HCT116 (cell line): Measurements from ENCODE around the gene RAB34. TPM values are rescaled to one million over a fixed set of nuclear protein-coding genes. Genes with fewer than 3 reads are reported as not detected.

Experiments
- ATAC-seq: fragments of 200-7000 bp; cut with Tn5 transposase; 2 replicates; pipeline ENCODE4 v1.9.1; 2020; ENCODE audit warnings: mild to moderate bottlenecking, moderate library complexity
- BruUV-seq: library from RNA; stranded (reverse); fragments of 400-500 nt; replicated peaks from 2 replicates; lab custom pipeline; 2021; lab: Mats Ljungman, UMichigan
- CTCF ChIA-PET: fragments of 300-600 bp; sonication (Branson Sonifier 250); formaldehyde crosslinking; loops from one replicate; lab custom pipeline; 2021; ENCODE audit warnings: antibody characterized with exemption; lab: Charles Lee
- POLR2A ChIA-PET: fragments of 300-600, 350-600 bp; sonication (Branson Sonifier 250); formaldehyde crosslinking; loops from one replicate; lab custom pipeline; 2021; ENCODE audit warnings: antibody characterized with exemption; lab: Charles Lee
- RAD21 ChIA-PET, 2 experiments: fragments of 300-600 bp; sonication (Branson Sonifier 250); formaldehyde crosslinking; loops; one replicate each; lab custom pipeline; 2023; ENCODE audit warnings: low total read pairs in 2 of 2; ENCODE audit not compliant: uncharacterized antibody in 2 of 2, unreplicated experiment in 2 of 2, low non-redundant PET in 1 of 2; lab: Charles Lee
- DNase-seq: peaks from one replicate; pipeline ENCODE4 v3.0.0-alpha.2; 2010; ENCODE audit warnings: low read depth, low spot score
- H2AFZ ChIP-seq: fragments of 200-600 bp; shearing (Covaris generic), sonication (generic); 2 replicates; pipeline ENCODE4 v1.6.1; 2017; ENCODE audit warnings: low read depth, mixed run types, mixed read lengths, antibody characterized with exemption, low read length; ENCODE audit not compliant: poor library complexity, severe bottlenecking
- H3K27ac ChIP-seq: 2 replicates; pipeline ENCODE4 v1.5.1; 2012; ENCODE audit warnings: low read depth, low read length
- H3K27me3 ChIP-seq: fragments of 200-600 bp; sonication (generic); 2 replicates; pipeline ENCODE4 v1.6.1; 2016; ENCODE audit warnings: mixed run types, low read length, mixed read lengths; ENCODE audit not compliant: insufficient read depth
- H3K36me3 ChIP-seq, 2 experiments: fragments of 200-500 bp in 1 of 2; fragments of 200-600 bp in 1 of 2; sonication (Bioruptor generic) in 1 of 2; sonication (generic) in 1 of 2; 2 replicates each; pipeline versions ENCODE4 v1.5.1 to v1.6.1; 2014 to 2016; ENCODE audit warnings: low read length in 2 of 2, inconsistent platforms in 1 of 2, mixed read lengths in 1 of 2, mixed run types in 1 of 2; ENCODE audit not compliant: insufficient read depth in 2 of 2, control insufficient read depth in 1 of 2
- H3K4me1 ChIP-seq, 2 experiments: fragments of 200-600 bp in 1 of 2; sonication (generic) in 1 of 2; 2 replicates each; pipeline versions ENCODE4 v1.5.1 to v1.6.1; 2012 to 2017; ENCODE audit warnings: low read length in 2 of 2, inconsistent platforms in 1 of 2, mild to moderate bottlenecking in 1 of 2, mixed read lengths in 1 of 2, mixed run types in 1 of 2, moderate library complexity in 1 of 2; ENCODE audit not compliant: insufficient read depth in 2 of 2, control insufficient read depth in 1 of 2
- H3K4me2 ChIP-seq: fragments of 200-600 bp; sonication (generic); 2 replicates; pipeline ENCODE4 v1.6.1; 2017; ENCODE audit warnings: mixed run types, low read length, mixed read lengths
- H3K4me3 ChIP-seq, 2 experiments: fragments of 200-600 bp in 1 of 2; sonication (generic) in 1 of 2; replicated peaks in 1 of 2; 2 replicates each; pipeline ENCODE4 v1.5.1; 2011 to 2016; ENCODE audit warnings: low read length in 2 of 2, control low read depth in 1 of 2, low read depth in 1 of 2, mild to moderate bottlenecking in 1 of 2, mixed read lengths in 1 of 2, mixed run types in 1 of 2
- H3K79me2 ChIP-seq: fragments of 200-600 bp; sonication (generic); 2 replicates; pipeline ENCODE4 v1.6.1; 2017; ENCODE audit warnings: mild to moderate bottlenecking, mixed run types, low read length, moderate library complexity, mixed read lengths; ENCODE audit not compliant: insufficient read depth
- H3K9ac ChIP-seq: fragments of 200-600 bp; sonication (generic); 2 replicates; pipeline ENCODE4 v1.6.1; 2016; ENCODE audit warnings: low read length, mixed read lengths
- H3K9me2 ChIP-seq: fragments of 200-600 bp; sonication (generic), shearing (Covaris generic); 2 replicates; pipeline ENCODE4 v1.6.1; 2017; ENCODE audit warnings: mixed run types, mild to moderate bottlenecking, moderate library complexity; ENCODE audit not compliant: insufficient read depth
- H3K9me3 ChIP-seq, 2 experiments: fragments of 200-500 bp in 1 of 2; fragments of 200-600 bp in 1 of 2; sonication (Bioruptor generic) in 1 of 2; sonication (generic) in 1 of 2; 2 replicates each; pipeline ENCODE4 v1.6.1; 2014 to 2017; ENCODE audit warnings: low read length in 2 of 2, mixed read lengths in 2 of 2, inconsistent platforms in 1 of 2, low read depth in 1 of 2, mild to moderate bottlenecking in 1 of 2, mixed run types in 1 of 2, moderate library complexity in 1 of 2; ENCODE audit not compliant: control insufficient read depth in 1 of 2, insufficient read depth in 1 of 2
- H4K20me1 ChIP-seq: fragments of 200-600 bp; sonication (generic), shearing (Covaris generic); 2 replicates; pipeline ENCODE4 v1.6.1; 2017; ENCODE audit warnings: mixed run types, mild to moderate bottlenecking, moderate library complexity; ENCODE audit not compliant: insufficient read depth
- CBX3 ChIP-seq: IDR thresholded peaks from 2 replicates; pipeline ENCODE4 v1.6.1; 2012; ENCODE audit warnings: low read depth
- CEBPB ChIP-seq: IDR thresholded peaks from 2 replicates; pipeline ENCODE4 v1.6.1; 2012; ENCODE audit warnings: low read depth
- CTCF ChIP-seq, 3 experiments: fragments of 200-600 bp in 1 of 3; sonication (generic) in 1 of 3; IDR thresholded peaks in 2 of 3; conservative IDR thresholded peaks in 1 of 3; 2 replicates each; pipeline ENCODE4 v1.5.1; 2012 to 2017; ENCODE audit warnings: low read depth in 2 of 3, low read length in 2 of 3, antibody characterized with exemption in 1 of 3, borderline replicate concordance in 1 of 3, control low read depth in 1 of 3, mild to moderate bottlenecking in 1 of 3, mixed read lengths in 1 of 3, mixed run types in 1 of 3, moderate library complexity in 1 of 3; ENCODE audit not compliant: insufficient read depth in 1 of 3
- EGR1 ChIP-seq: IDR thresholded peaks from 2 replicates; pipeline ENCODE4 v1.6.1; 2012; ENCODE audit warnings: low read depth
- ELF1 ChIP-seq: IDR thresholded peaks from 2 replicates; pipeline ENCODE4 v1.6.1; 2012; ENCODE audit warnings: low read depth, borderline replicate concordance
- EZH2 ChIP-seq: fragments of 200-600 bp; sonication (generic); IDR thresholded peaks from 2 replicates; pipeline ENCODE4 v1.6.1; 2017; ENCODE audit warnings: antibody characterized with exemption, mixed run types
- EZH2phosphoT487 ChIP-seq: fragments of 200-600 bp; IDR thresholded peaks from 2 replicates; pipeline ENCODE4 v1.6.1; 2018; ENCODE audit warnings: antibody characterized with exemption, borderline replicate concordance
- MAX ChIP-seq: IDR thresholded peaks from 2 replicates; pipeline ENCODE4 v1.6.1; 2012
- POLR2A ChIP-seq: IDR thresholded peaks from 2 replicates; pipeline ENCODE4 v1.7.0; 2011; ENCODE audit warnings: borderline replicate concordance; ENCODE audit not compliant: insufficient read depth, insufficient read length; ENCODE audit errors: extremely low read depth
- POLR2AphosphoS5 ChIP-seq: IDR thresholded peaks from 2 replicates; pipeline ENCODE4 v1.6.1; 2011; ENCODE audit warnings: mild to moderate bottlenecking, low read depth, low read length, moderate library complexity
- RAD21 ChIP-seq: IDR thresholded peaks from 2 replicates; pipeline ENCODE4 v1.6.1; 2012; ENCODE audit warnings: low read depth, mild to moderate bottlenecking
- REST ChIP-seq: IDR thresholded peaks from 2 replicates; pipeline ENCODE4 v1.6.1; 2012; ENCODE audit warnings: low read depth
- SIN3A ChIP-seq: IDR thresholded peaks from 2 replicates; pipeline ENCODE4 v1.6.1; 2012; ENCODE audit warnings: low read depth
- SRF ChIP-seq: IDR thresholded peaks from 2 replicates; pipeline ENCODE4 v1.6.1; 2012; ENCODE audit warnings: low read depth
- YY1 ChIP-seq: IDR thresholded peaks from 2 replicates; pipeline ENCODE4 v1.6.1; 2011; ENCODE audit warnings: low read length, low read depth, moderate library complexity, mild to moderate bottlenecking; ENCODE audit not compliant: insufficient replicate concordance; ENCODE audit errors: extremely low read depth
- ZFX ChIP-seq: fragments of 450-650 bp; IDR thresholded peaks from 2 replicates; pipeline ENCODE4 v1.6.1; 2017
- ZNF274 ChIP-seq: fragments of 200-500 bp; sonication (Bioruptor generic); IDR thresholded peaks from 2 replicates; pipeline ENCODE4 v1.6.1; 2014; ENCODE audit warnings: mild to moderate bottlenecking, low read depth, low read length, inconsistent platforms
- intact Hi-C: fragments of 100-400 bp; cut with micrococcal nuclease; formaldehyde crosslinking; loops from 2 replicates; pipeline ENCODE4 v1.10.0; 2022
- total RNA-seq: library from RNA; stranded (reverse); gene quantifications from one replicate; pipeline ENCODE4 v1.2.1, GENCODE V29; 2021; ENCODE audit not compliant: unreplicated experiment
- TF ChIP-seq, protein P1 (sequence below): IDR thresholded peaks from 2 replicates; pipeline ENCODE4 v1.6.1; 2012
- TF ChIP-seq, protein P2 (sequence below): IDR thresholded peaks from 2 replicates; pipeline ENCODE4 v1.6.1; 2011; ENCODE audit warnings: mild to moderate bottlenecking, low read length, moderate library complexity; ENCODE audit not compliant: insufficient replicate concordance; ENCODE audit errors: extremely low read depth

Gene RAB34
- total RNA-seq, 1 experiment from 2014 or later: 0.59 TPM

DNA sequence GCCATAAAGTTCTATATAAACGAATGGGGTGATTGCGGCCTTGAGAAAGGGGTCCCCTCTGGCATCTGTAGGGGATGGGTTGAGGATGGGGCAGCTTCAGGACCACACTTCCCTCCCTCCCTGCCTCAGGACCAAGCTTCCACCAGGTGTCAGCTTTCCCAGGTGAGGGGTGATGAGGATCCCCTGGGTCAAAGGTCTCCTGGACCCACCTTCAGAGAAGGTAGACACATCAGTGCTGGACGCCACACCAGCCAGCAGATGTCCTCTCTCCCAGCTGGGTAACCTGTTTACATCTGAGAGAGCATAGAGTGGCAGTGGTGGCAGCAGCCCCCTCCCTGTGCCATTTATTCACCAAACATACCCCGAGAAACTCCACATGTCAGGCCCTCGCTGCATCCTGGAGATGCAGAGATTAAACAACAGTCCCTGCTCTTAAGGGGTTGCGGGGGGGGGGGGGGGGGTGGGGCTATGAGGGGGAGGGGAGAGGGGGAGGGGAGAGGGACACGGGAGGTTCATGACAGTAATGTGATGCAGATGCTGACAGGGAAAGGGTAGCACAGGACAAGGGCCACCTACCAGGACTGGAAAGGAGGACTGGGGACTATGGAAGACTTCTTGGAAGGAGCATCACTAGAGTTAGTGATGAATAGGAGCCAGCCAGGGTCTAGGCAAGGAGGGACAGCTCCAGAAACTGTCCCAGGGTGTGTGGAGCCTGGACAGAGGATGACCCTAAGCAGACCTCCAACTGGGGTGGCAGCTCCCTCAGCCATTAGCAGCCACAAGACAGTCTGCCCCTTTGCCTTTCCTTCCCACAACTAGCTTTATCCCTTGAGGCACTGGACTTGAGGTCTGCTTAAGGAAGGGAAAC, 11.0 kb downstream of the RAB34 start:
- DNase-seq (no peak), ATAC-seq (no peak)
- no TSS peak for BruUV-seq
- no peak overlapping the region for H3K4me2 ChIP-seq
- no peak overlapping the region for H3K9ac ChIP-seq
- H3K9me3 ChIP-seq: no peaks in the 10 kb centered on the region
- TF ChIP-seq RAD21 (no peak), YY1 (no peak), ELF1 (no peak), CTCF (IDR thresholded peaks at IDR 0.05 in 2 of 3, conservative IDR thresholded peaks at IDR 0.05 in 1 of 3; ENCODE audit: borderline replicate concordance in 1 of 3, insufficient read depth in 1 of 3, low read depth in 2 of 3, low read length in 2 of 3) (no peak), REST (no peak), POLR2AphosphoS5 (no peak), SIN3A (no peak), CEBPB (no peak), EZH2phosphoT487 (no peak), ZFX (no peak), POLR2A (no peak), SRF (no peak), MAX (no peak), EGR1 (no peak), ZNF274 (no peak), CBX3 (no peak), EZH2 (no peak)
- TF ChIP-seq, protein P1, sequence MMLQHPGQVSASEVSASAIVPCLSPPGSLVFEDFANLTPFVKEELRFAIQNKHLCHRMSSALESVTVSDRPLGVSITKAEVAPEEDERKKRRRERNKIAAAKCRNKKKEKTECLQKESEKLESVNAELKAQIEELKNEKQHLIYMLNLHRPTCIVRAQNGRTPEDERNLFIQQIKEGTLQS: no peak
- TF ChIP-seq, protein P2, sequence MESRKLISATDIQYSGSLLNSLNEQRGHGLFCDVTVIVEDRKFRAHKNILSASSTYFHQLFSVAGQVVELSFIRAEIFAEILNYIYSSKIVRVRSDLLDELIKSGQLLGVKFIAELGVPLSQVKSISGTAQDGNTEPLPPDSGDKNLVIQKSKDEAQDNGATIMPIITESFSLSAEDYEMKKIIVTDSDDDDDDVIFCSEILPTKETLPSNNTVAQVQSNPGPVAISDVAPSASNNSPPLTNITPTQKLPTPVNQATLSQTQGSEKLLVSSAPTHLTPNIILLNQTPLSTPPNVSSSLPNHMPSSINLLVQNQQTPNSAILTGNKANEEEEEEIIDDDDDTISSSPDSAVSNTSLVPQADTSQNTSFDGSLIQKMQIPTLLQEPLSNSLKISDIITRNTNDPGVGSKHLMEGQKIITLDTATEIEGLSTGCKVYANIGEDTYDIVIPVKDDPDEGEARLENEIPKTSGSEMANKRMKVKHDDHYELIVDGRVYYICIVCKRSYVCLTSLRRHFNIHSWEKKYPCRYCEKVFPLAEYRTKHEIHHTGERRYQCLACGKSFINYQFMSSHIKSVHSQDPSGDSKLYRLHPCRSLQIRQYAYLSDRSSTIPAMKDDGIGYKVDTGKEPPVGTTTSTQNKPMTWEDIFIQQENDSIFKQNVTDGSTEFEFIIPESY: no peak
- no peak overlapping the region for H3K4me3 ChIP-seq
- H3K79me2 ChIP-seq: no peaks in the 10 kb centered on the region
- CTCF ChIA-PET: no interaction called here
- H3K27me3 ChIP-seq: no peaks in the 10 kb centered on the region
- H3K9me2 ChIP-seq: no peaks in the 10 kb centered on the region
- intact Hi-C loops: no loop called here
- peaks cover 8 to 15% of the 10 kb centered on the region in 2 experiments for H3K4me1 ChIP-seq
- RAD21 ChIA-PET: no interaction called here
- H3K36me3 ChIP-seq: peaks cover 4 to 8% of the 10 kb centered on the region in 2 experiments; a peak in 3 of 4 replicates
- POLR2A ChIA-PET: no interaction called here
- H2AFZ ChIP-seq: no peak overlapping the region
- no peak overlapping the region for H3K27ac ChIP-seq
- no peaks in the 10 kb centered on the region for H4K20me1 ChIP-seq
